HG03442 (cell line): ENCODE results near the gene FEZ2.

ENCODE experiments used
- ATAC-seq: cut with Tn5 transposase; IDR thresholded peaks from one replicate; pipeline ENCODE4 v1.9.1; 2021; ENCODE audit warnings: mild to moderate bottlenecking, moderate library complexity; ENCODE audit not compliant: unreplicated experiment

Gene FEZ2

GRCh38 chr2:36562973-36563532, 34.9 kb downstream of the FEZ2 start:
- ATAC-seq: no peak

DNA sequence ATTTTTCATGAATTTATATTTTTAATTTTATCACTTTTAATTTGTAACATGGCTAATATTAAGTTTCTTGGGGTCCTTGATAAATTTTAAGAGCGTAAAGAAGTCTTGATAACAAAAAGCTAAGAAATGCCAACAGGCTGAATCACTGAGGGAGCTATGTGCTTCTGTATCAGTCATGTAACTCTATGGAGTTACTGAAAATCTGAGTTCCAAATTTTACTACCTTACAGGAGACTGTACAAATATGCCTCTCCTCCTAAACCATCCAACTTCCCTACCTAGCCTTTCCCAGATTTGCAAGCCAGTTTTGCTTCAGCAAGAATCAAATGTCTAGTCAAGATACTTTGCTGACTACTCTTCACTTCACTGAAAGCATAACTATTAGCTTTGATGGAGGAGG, 35.7 kb downstream of the FEZ2 start:
- ATAC-seq: no peak

- no peak for ATAC-seq
Measured at GRCh38 chr2:36561237-36561944, 36.6 kb downstream of the FEZ2 start.

- ATAC-seq: no peak
Measured at GRCh38 chr2:36560726-36561125, 37.2 kb downstream of the FEZ2 start.

DNA sequence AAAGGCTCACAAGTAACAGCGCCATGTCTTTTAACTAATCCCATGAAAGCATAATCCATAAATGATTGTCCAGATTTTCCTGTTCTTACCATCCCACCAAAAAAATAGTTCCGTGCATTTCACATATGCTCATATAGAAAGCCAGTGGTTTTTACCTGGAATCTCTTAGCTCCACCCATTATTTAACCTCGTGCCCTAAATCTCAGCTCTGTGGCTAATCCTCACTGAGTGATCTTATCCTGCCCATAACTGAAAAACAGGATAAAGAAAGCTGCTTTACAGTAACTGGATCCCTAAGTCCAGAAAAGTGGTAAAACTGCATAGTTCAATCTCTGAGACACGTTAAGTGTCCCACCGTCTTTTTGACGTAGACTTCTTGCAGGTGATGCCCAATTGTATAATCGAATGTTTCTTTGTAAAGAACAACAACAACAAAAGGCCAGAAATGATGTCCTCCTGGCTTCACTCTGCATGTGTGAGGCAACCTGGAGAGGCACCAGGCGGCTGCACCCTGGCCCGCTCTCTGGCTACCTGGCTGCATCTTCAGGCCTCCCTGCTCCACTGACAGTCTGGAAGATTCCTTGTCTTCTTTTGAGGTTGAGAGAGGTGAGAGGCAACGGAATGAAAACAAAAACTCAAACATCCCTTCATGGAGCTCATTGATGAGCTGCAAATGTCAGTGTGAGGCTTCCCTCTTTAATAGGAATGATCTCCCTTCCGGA, 38.6 kb downstream of the FEZ2 start:
- ATAC-seq: no peak

DNA sequence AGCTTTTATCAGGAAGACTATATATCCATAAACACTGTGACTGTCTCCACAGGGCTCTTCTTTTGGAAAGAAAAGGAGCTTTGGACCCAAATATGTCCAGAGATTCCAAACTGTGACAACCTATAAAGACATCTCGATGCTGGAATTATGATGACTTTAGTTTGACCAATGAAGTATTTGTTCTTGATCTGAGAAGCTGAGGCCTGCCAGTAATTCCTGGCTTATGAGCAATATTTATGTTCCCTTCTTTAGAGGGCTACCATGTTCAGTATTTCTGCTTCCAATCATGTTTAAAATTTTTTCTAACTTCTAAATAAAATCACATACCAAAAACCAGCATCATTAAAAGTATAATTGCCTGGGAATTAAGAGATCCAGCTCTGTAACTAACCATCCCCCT, 41.1 kb downstream of the FEZ2 start:
- no peak for ATAC-seq

- no peak for ATAC-seq
Measured at GRCh38 chr2:36555789-36556188, 42.2 kb downstream of the FEZ2 start.

DNA sequence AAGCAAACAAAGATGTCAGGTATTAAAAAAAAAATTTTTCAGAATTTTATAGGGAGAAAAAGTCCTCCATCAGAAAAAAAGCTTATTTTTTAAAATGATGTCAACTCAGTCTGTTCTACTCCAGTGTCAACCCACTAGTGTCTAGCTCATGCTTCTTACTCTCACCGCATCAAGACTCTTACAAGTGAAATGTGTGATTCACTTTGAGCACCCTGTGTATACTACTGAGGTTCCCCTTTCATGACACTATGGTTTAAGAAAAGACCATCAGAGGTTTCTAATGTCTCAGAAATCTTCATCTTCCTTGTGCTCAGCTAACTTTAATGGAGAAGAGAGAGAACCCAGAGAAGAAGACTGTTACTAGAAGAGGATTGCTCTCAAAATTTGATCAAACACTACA, 43.4 kb downstream of the FEZ2 start:
- no peak for ATAC-seq

- ATAC-seq: no peak
Measured at GRCh38 chr2:36553683-36554082, 44.3 kb downstream of the FEZ2 start.

DNA sequence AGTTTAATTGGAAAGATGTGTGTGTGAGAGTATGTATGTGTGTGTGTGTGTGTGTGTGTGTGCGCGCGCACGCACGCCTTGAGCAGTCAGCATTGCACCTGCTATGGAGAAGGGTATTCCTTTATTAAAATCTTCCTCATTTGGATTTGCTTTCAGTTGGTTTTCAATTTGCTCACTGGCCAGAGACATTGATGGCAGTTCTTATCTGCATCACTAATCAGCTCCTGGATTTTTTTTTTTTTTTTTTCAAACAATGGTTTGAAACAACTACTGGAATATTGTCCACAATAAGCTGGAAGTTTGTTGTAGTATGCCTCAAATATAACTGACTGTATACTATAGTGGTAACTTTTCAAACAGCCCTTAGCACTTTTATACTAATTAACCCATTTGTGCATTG, 48.0 kb downstream of the FEZ2 start:
- ATAC-seq: no peak

- ATAC-seq: no peak
Measured at GRCh38 chr2:36549165-36549574, 48.8 kb downstream of the FEZ2 start.

GRCh38 chr2:36547906-36548305, 50.1 kb downstream of the FEZ2 start:
- ATAC-seq: no peak

GRCh38 chr2:36545871-36546416, 52.0 kb downstream of the FEZ2 start:
- ATAC-seq: no peak

DNA sequence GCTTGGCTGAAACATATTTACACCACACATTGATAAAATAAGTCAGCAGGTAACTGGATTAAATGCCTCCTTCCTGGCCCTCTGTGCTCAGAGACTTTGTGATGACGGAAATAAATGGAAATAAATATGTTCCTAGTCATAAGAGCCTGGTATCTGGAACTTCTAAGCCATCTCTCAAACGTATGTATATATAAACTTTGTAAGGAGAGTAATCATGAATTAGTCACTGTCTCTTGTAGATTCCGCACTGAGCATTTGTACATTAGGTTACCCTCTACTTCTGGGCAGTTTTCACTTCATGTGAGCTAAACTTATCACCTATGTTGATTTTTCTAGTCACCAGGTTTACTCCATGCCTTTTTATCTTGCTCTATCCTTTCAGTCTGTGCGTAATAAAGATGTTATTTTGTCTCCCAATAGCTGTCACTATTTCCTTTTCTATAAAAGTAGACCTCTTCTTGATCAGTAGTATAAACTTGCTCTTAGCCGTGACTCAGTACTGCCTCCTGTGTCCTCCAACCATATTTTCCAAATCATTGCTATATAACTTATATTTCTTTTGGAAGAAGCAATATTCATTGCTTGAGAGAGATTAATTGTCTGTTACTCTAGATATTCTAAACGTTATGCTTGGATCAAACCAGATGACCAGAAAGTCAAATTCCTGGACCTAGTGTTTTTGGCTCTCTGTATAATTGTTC, 53.2 kb downstream of the FEZ2 start:
- ATAC-seq: no peak

GRCh38 chr2:36541891-36542595, 55.9 kb downstream of the FEZ2 start:
- no peak for ATAC-seq

DNA sequence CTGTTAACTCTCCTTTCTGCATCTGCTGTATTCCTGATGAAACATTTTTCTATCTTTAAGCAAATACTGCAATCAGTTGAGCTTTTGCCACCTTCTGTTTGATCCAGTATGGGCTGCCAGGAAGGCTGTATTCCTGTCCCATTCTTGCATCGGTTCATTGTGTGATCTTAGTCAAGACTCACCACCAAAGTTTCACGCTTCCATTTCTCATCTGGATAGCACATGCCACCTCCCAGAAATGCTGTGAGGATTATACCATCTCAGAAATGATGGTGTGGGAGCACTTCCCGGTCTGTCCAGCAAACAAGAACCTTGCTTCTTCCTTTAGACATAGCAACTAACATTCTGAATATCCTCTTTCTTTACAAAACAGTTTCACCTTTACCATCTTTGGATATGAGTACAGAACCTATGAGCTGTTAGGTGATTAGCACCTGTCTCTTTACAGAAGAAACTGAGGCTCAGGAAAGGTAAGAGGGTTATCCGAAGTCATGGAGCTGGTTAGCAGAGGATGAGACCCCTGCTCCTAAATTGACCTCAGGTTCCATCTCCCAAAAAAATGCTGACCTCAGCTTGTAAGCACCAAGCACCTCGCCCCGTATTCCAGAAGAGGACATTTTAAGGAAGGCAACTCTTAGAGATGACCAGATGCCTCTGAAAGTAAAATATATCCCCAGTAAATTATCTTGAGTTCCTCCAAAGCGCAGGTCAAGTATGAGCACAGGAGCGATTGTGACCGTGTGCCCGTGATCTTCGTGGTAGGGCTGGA, 56.8 kb downstream of the FEZ2 start:
- ATAC-seq: no peak

DNA sequence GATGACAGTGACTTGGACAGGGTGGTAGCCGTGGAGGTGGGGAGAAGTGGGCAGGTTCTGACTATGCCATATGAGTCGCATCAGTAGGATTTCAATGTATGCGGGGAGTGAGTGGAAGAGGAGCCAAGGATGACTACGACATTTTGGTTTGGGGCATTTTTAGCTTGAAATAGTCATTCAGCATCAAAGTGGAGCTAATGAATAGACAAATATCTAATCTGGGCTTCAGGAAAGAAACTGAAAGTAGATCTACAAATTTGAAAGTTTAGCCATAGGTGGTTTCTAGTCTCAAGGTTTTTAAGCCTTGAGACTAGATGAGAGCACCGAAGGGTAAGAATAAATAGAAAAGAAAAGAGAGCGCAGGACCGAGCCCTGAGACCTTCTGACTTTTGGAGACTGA, 58.3 kb downstream of the FEZ2 start:
- peak; percentile 52 for ATAC-seq

GRCh38 chr2:36538335-36538734, 59.6 kb downstream of the FEZ2 start:
- no peak for ATAC-seq

DNA sequence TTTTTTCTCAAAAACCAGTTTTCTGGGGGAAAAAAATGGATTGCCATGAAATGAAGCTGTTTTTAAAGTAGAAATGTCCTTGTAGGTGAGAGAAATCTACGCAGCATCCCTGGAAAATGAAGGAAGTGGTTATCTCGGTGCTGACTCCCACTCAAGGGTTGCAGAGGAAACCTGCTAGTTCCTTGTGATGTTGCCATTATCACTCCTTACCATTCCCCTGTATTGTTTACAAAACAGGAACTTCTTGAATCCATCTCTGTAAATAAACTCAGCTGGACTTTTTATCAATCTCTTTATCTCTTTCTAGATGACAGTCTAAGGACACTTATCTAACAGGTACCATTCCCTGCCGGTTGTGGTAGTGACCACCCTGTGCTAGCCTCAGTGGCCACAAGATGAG, 61.2 kb downstream of the FEZ2 start:
- no peak for ATAC-seq

DNA sequence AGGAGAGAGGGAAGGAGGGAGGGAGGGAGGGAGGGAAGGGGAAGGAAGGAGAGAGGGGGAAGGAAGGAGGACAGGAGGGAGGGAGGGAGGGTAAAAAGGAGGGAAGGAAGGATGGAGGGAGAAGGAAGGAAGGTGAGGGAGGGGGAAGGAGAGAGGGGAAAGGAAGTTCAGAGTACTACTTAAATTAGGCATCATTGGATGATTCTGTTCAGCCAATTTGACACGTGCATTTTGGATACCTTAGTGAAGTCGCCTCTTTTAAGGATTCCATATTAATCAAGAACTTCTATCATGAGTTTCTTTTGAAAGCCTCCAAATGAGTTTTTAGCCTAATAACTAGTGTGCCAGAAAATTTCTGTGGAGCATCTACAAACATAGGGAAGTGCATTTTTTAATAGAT, 62.9 kb downstream of the FEZ2 start:
- no peak for ATAC-seq
